ENCODE data around the gene EAF1. TPM values are rescaled to one million over a fixed set of nuclear protein-coding genes. Genes with fewer than 3 reads are reported as not detected.
"Not testable (repeated sequence)": the region's sequence is repeated elsewhere in the genome, so short reads cannot be mapped to it uniquely, and the experiment has no call there.

EAF1 gene
- total RNA-seq, 1 donor from 2014 or later, result 23.9 TPM

GRCh38 chr3:15384510-15385237 lies 42.7 kb upstream of the EAF1 start:
- DNase-seq (ENCODE audit: low spot score), result no peak

DNA sequence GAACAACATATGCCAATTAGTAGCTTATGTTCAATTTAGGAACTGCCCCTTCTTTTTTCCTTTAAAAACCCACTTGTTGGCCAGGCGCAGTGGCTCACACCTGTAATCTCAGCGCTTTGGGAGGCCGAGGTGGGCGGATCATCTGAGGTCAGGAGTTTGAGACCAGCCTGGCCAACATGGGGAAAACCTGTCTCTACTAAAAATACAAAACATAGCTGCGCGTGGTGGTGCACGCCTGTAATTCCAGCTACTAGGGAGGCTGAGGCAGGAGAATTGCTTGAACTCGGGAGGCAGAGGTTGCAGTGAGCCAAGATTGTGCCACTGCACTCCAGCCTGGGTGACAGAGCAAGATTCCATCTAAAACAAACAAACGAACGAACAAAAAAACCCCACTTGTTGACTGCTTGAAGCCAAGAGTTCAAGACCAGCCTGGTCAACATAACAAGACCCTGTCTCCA lies 42.1 kb upstream of the EAF1 start:
- DNase-seq (ENCODE audit: low spot score); H3K27ac Mint-ChIP-seq (ENCODE audit: unreplicated experiment); H3K4me3 Mint-ChIP-seq (ENCODE audit: unreplicated experiment); H3K27me3 Mint-ChIP-seq (ENCODE audit: unreplicated experiment); H3K9me3 Mint-ChIP-seq (ENCODE audit: unreplicated experiment); H3K4me1 Mint-ChIP-seq (ENCODE audit: unreplicated experiment); H3K36me3 Mint-ChIP-seq (ENCODE audit: low read depth, unreplicated experiment): not testable (repeated sequence)

More at GRCh38 chr3:15384510-15385237, 42.7 kb upstream of the EAF1 start:
- Mint-ChIP-seq H3K9me3 (ENCODE audit: unreplicated experiment) (no peaks in the 10 kb centered on the region), H3K27ac (ENCODE audit: unreplicated experiment) (no peak overlapping the region), H3K4me3 (ENCODE audit: unreplicated experiment) (no peak overlapping the region), H3K4me1 (ENCODE audit: unreplicated experiment) (no peaks in the 10 kb centered on the region), H3K27me3 (ENCODE audit: unreplicated experiment) (no peaks in the 10 kb centered on the region), H3K36me3 (ENCODE audit: low read depth, unreplicated experiment) (peaks cover 6% of the 10 kb centered on the region)
- TF ChIP-seq CTCF (IDR thresholded peaks at IDR 0.05; ENCODE audit: unreplicated experiment), result no peak

GRCh38 chr3:15385901-15386653 lies 41.3 kb upstream of the EAF1 start:
- Mint-ChIP-seq H3K36me3 (ENCODE audit: low read depth, unreplicated experiment) (peaks cover 6% of the 10 kb centered on the region), H3K27ac (ENCODE audit: unreplicated experiment) (no peak overlapping the region), H3K27me3 (ENCODE audit: unreplicated experiment) (no peaks in the 10 kb centered on the region), H3K4me3 (ENCODE audit: unreplicated experiment) (no peak overlapping the region), H3K9me3 (ENCODE audit: unreplicated experiment) (no peaks in the 10 kb centered on the region), H3K4me1 (ENCODE audit: unreplicated experiment) (no peaks in the 10 kb centered on the region)
- DNase-seq (ENCODE audit: low spot score), result no peak
- no peak for TF ChIP-seq CTCF (IDR thresholded peaks at IDR 0.05; ENCODE audit: unreplicated experiment)

- H3K4me1 Mint-ChIP-seq (ENCODE audit: unreplicated experiment); H3K27me3 Mint-ChIP-seq (ENCODE audit: unreplicated experiment); H3K36me3 Mint-ChIP-seq (ENCODE audit: low read depth, unreplicated experiment); H3K27ac Mint-ChIP-seq (ENCODE audit: unreplicated experiment); H3K4me3 Mint-ChIP-seq (ENCODE audit: unreplicated experiment); DNase-seq (ENCODE audit: low spot score); H3K9me3 Mint-ChIP-seq (ENCODE audit: unreplicated experiment): not testable (repeated sequence)
These were observed 40.8 kb upstream of the EAF1 start for GRCh38 chr3:15386654-15386955.

DNA sequence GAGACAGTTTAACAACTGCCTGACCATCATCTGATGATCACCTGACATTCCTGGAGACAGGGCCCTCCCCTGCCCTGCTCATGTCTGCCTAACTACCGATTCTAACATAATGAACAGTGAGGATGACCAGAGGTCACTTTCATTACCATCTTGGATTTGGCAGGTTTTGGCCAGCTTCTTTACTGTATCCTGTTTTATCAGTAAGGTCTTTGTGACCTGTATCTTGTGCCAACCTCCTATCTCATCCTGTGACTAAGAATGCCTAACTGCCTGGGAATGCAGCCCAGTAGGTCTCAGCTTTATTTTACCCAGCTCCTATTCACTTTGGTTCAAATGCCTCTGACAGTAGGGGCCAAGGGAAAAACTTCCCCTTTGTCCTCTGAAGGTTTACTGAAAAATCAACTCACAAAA lies 40.2 kb upstream of the EAF1 start:
- no peaks in the 10 kb centered on the region for H3K4me1 Mint-ChIP-seq (ENCODE audit: unreplicated experiment)
- H3K4me3 Mint-ChIP-seq (ENCODE audit: unreplicated experiment), result no peak overlapping the region
- H3K36me3 Mint-ChIP-seq (ENCODE audit: low read depth, unreplicated experiment), result peaks cover 6% of the 10 kb centered on the region
- DNase-seq (ENCODE audit: low spot score), result no peak
- H3K27ac Mint-ChIP-seq (ENCODE audit: unreplicated experiment), result no peak overlapping the region
- H3K27me3 Mint-ChIP-seq (ENCODE audit: unreplicated experiment), result no peaks in the 10 kb centered on the region
- no peak for TF ChIP-seq CTCF (IDR thresholded peaks at IDR 0.05; ENCODE audit: unreplicated experiment)
- H3K9me3 Mint-ChIP-seq (ENCODE audit: unreplicated experiment), result no peaks in the 10 kb centered on the region

GRCh38 chr3:15387735-15388134 lies 39.7 kb upstream of the EAF1 start:
- peaks cover 6% of the 10 kb centered on the region for H3K36me3 Mint-ChIP-seq (ENCODE audit: low read depth, unreplicated experiment)
- no peaks in the 10 kb centered on the region for H3K4me1 Mint-ChIP-seq (ENCODE audit: unreplicated experiment)
- no peak overlapping the region for H3K27ac Mint-ChIP-seq (ENCODE audit: unreplicated experiment)
- H3K9me3 Mint-ChIP-seq (ENCODE audit: unreplicated experiment), result no peaks in the 10 kb centered on the region
- no peak for TF ChIP-seq CTCF (IDR thresholded peaks at IDR 0.05; ENCODE audit: unreplicated experiment)
- DNase-seq (ENCODE audit: low spot score), result no peak
- H3K27me3 Mint-ChIP-seq (ENCODE audit: unreplicated experiment), result no peaks in the 10 kb centered on the region
- H3K4me3 Mint-ChIP-seq (ENCODE audit: unreplicated experiment), result no peak overlapping the region

- H3K36me3 Mint-ChIP-seq (ENCODE audit: low read depth, unreplicated experiment); H3K4me1 Mint-ChIP-seq (ENCODE audit: unreplicated experiment); H3K27me3 Mint-ChIP-seq (ENCODE audit: unreplicated experiment); DNase-seq (ENCODE audit: low spot score); H3K4me3 Mint-ChIP-seq (ENCODE audit: unreplicated experiment); H3K27ac Mint-ChIP-seq (ENCODE audit: unreplicated experiment); H3K9me3 Mint-ChIP-seq (ENCODE audit: unreplicated experiment): not testable (repeated sequence)
These were observed 39.1 kb upstream of the EAF1 start for GRCh38 chr3:15388335-15388734.
